Astrocyte of the hippocampus (primary cell): ENCODE data around the gene COG7.
"Not testable (repeated sequence)": the region's sequence is repeated elsewhere in the genome, so short reads cannot be mapped to it uniquely, and the experiment has no call there.

ENCODE experiments used
- DNase-seq: peaks from one replicate; pipeline ENCODE4 v3.0.0; 2011; ENCODE audit warnings: low read depth, low spot score

The COG7 gene

DNA sequence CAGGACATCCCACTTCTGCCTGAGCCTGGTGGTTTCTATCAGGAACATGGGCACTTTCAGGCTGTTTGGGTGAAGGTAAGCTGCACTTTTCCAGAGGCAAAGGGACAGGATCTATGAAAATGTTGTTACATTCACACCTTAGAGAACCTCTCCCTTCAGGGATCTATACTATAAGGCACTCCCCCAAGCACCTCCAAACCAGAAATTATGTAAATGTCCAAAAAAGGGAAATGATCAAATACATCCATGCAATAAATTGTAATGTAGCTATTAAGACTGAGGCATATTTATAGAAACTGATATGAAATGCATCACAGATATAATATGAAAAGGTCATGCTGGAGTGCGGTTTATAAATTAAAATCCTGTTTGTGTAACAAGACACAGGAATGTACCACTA, 23.3 kb upstream of the COG7 start:
- no peak for DNase-seq

GRCh38 chr16:23469814-23470213, 16.8 kb upstream of the COG7 start:
- DNase-seq, result peak; percentile 61

DNA sequence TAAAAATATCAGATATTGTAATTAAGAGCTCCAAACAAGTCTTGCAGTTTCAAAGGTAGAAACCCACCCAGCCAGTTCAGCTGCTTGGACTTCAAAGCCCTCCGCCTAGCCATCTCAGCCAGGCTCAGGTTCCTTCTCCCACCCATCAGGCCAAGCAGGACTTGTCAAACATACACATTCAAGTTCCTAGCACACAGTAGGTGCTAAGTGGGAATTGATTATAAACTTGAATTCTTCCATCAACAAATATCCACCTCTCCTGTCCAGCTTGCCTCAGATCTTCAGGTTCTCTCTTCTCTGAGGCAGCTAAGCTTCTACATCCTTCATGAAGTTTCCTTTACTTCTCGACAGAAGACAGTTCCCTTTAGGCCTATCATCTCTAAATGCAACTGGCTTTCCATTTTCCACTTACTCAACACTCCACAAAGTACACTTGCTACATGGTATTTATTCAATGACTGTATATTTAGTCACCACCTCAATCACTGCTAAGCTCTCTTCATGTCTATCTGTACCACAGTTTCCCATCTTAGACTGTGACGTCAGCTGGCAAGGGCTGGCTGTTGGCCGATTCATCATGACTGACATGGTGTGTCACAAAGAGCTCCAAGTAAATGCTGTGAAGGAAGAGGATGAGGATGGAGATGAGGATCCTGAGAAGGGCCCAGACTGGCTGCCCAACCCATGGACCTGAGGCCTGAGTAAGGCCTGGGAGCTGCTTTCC, 13.3 kb upstream of the COG7 start:
- peak; percentile 65 for DNase-seq

DNA sequence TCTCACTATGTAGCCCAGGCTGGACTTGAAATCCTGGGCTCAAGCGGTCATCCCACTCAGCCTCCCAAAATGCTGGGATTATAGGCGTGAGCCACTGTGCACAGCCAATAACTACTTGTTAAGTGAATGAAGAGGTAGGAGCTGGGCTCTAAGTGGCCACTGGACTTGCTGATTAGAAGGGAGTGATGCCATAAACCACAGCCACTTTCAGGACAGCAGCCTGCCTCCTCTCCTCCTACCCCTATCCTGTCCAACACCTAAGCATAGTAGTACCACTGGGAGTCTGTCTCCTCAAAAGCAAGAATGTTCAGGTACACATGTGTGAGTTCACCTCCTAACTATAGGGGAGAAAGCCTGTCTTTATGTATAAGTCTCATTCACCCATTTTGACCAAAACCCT, 12.2 kb upstream of the COG7 start:
- DNase-seq, result no peak

DNA sequence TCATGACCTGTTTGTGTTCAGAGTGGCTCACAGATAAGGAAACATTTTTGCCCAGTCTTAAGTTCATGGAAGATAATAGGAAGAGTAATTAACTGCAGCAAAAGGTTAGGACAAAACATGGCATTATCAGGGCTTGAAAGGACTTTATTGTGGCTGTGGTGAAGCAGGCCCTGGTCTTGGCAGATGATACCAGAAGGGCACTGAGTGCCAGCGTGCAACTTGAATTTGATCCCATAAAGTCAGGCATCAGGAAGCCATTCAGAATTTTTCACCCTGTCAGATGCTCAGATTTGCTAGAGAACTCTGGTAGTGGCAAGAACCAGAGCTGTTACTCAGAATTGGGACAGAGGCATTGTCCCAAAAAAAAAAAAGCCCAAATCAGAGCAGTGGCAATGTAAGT, 11.2 kb upstream of the COG7 start:
- DNase-seq, result no peak

- peak; percentile 90 for DNase-seq
Observed at GRCh38 chr16:23462994-23463393, 10.0 kb upstream of the COG7 start.

GRCh38 chr16:23453338-23454052, 506 bp upstream of the COG7 start:
- DNase-seq, result no peak

- DNase-seq, result no peak
Observed at GRCh38 chr16:23452221-23452571, 793 bp downstream of the COG7 start.

DNA sequence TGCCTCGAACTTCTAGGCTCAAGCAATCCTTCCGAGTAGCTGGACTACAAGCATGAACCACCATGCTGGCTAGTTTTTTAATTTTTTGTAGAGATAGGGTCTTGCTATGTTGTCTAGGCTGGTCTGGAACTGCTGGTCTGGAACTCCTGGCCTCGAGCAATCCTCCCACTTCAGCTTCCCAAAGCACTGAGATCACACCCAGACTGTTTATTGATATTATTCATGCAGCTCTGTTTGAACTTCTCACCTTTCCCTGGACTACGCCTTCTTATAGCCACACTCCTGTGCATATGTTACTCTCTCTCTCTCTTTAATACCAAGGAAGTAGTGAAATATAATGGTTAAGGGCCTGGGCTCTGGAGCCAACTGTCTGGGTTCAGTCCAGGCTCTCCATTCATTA, 4.6 kb downstream of the COG7 start:
- no peak for DNase-seq

DNA sequence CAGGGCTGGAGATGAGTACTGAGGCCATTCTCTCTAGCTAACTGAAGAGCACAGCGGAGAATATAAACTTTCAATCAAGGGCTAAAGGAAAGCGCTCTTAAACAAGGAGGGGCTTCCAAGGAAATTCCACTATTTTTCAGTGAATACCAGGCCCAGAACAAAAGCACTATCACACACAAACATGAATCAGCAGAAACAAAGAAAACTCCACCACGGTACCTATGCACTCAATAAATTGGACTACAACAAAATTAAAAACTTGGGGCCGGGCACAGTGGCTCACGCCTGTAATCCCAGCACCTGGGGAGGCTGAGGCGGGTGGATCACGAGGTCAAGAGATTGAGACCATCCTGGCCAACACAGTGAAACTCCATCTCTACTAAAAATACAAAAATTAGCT, 15.4 kb downstream of the COG7 start:
- not testable (repeated sequence) for DNase-seq

DNA sequence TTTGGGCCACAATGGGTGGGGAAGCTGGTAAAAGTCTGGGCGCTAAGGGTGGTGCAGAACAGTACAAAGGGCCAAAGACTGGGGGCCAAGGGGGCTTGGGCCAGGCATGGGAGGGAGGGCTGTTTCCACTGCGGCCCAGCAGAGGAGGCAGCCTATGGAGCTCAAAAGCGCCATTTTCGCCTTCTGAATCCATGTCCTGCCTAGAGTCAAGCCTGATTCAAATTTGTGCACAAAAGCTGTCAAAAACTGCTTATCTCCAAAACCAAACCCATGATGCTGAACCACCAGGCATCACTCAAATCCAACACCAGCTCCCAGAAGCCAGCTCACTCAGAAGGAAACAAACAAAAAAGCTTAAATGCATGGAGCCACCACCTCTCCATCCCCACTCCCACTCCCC, 16.0 kb downstream of the COG7 start:
- no peak for DNase-seq

DNA sequence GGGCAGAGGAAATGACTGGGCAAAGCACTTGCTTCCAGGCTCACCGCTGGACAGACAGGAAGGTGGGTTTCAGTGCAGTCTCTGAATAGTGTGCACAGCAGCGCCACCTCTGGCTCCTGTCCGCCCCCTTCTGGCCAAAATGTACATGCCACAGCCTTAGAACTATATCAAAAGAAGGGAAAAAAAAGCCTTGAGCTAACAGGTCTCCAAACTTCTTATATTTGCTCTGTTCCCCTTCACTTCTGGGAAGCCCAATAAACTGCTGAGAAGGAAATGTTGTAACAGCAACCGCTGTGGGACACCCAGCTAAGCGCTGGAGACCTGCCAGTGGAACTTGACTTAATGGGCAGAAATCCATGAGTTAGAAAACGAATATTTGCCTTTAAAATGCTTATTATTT, 17.5 kb downstream of the COG7 start:
- peak; percentile 75 for DNase-seq

DNA sequence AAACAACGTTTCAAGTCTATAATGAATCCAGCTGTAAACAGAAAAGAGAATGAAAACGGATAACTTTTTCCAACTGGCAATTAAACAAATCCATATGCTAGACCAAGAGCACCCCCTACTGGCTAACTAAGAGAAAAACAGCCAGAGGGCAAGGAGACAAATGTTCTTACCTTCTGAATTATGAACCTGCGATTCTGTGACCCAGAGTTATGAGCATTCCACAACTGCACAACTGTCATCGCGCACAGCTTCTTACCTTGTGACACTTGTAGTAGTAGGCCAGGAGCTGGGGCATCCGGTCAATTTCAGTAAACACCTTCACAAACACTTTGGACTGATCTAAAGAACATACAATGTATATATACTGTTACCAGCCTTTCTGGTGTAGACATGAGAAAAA, 18.6 kb downstream of the COG7 start:
- peak; percentile 72 for DNase-seq

- DNase-seq, result no peak
Observed at GRCh38 chr16:23433261-23433920, 19.6 kb downstream of the COG7 start.

- no peak for DNase-seq
Observed at GRCh38 chr16:23432176-23433128, 20.5 kb downstream of the COG7 start.

- DNase-seq, result no peak
Observed at GRCh38 chr16:23428351-23428750, 24.6 kb downstream of the COG7 start.

DNA sequence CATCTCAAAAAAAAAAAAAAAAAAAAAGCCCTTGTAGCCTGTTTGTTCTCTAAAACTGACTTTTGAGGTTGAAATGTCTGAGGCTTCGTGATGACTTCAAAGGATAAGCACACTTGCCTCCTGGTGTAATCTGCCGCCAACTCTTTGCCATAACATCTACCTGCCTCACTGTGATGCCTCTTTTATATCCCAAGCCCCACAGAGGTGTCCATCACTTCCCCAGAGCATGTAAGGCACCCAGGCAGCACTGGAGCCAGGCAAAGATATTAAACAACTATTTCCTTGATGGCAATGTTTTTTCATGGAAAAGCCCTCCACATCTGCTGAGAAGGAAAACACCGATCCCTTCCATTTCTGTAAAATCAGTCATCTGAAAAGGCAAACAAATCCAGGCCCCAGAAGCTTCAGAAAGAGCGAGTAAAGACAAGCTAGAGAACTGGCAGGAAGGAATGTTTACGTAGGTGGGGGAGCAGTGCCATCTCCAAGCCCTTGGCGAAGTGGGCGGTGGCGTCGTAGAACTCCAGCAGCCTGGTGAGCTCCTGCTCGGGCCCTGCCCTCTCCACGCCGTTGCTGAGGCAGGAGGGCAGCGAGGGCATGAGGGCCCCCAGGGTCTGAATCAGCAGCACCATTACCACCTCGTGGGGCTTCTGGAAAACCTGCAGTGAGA, 28.6 kb downstream of the COG7 start:
- peak; percentile 43 for DNase-seq

- DNase-seq, result peak; percentile 97
Observed at GRCh38 chr16:23423496-23424049, 29.4 kb downstream of the COG7 start.

- DNase-seq, result peak; percentile 80
Observed at GRCh38 chr16:23420011-23420410, 33.0 kb downstream of the COG7 start.

- DNase-seq, result no peak
Observed at GRCh38 chr16:23416816-23417215, 36.2 kb downstream of the COG7 start.

- no peak for DNase-seq
Observed at GRCh38 chr16:23414731-23415130, 38.3 kb downstream of the COG7 start.
